Activated T-cell treated with anti-CD3 and anti-CD28 coated beads, Interleukin-2, amount 50 U/mL, for 24 hours (primary cell): ENCODE measurements around the gene CDH11.

Experiments
- DNase-seq: peaks from one replicate; pipeline ENCODE4 v3.0.0-alpha.2; 2020
- H3K27ac Mint-ChIP-seq: 2 replicates; pipeline ENCODE4 v1.8.0; 2020; ENCODE audit warnings: mild to moderate bottlenecking, mixed read lengths
- H3K27me3 Mint-ChIP-seq: 2 replicates; pipeline ENCODE4 v1.8.0; 2020; ENCODE audit warnings: mixed read lengths
- H3K36me3 Mint-ChIP-seq: 2 replicates; pipeline ENCODE4 v1.8.0; 2020; ENCODE audit warnings: low read depth, mixed read lengths
- H3K4me1 Mint-ChIP-seq: 2 replicates; pipeline ENCODE4 v1.8.0; 2020; ENCODE audit warnings: low read depth, mixed read lengths
- H3K4me3 Mint-ChIP-seq: 2 replicates; pipeline ENCODE4 v1.8.0; 2020; ENCODE audit warnings: mild to moderate bottlenecking, moderate library complexity, mixed read lengths
- H3K9me3 Mint-ChIP-seq: 2 replicates; pipeline ENCODE4 v1.8.0; 2020; ENCODE audit warnings: mixed read lengths

Gene CDH11

GRCh38 chr16:65120831-65121721 is 787 bp downstream of the CDH11 start:
- no peak overlapping the region for H3K27ac Mint-ChIP-seq
- no peak overlapping the region for H3K4me3 Mint-ChIP-seq
- no peaks in the 10 kb centered on the region for H3K4me1 Mint-ChIP-seq
- no peaks in the 10 kb centered on the region for H3K36me3 Mint-ChIP-seq
- H3K27me3 Mint-ChIP-seq, result peaks cover 62% of the 10 kb centered on the region
- no peaks in the 10 kb centered on the region for H3K9me3 Mint-ChIP-seq
- DNase-seq, result no peak

DNA sequence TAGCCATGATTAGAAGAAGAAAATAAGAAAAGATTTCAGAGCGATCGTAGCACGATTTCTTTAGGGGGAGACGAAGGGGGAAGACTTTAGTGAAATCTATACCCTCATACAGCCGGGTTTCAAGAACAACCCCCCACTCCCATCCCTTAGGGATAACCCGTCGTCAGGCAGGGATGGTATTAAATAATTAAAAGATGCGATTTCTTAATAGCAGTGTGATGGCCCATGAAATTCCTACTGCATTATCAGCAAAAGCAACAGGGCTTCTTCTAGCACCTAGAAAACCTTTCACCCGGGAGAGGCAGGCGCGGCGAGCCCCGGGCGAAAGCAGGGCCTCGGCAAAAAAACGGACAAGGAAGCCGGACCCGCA is 1.4 kb downstream of the CDH11 start:
- Mint-ChIP-seq H3K4me3 (no peak overlapping the region), H3K9me3 (no peaks in the 10 kb centered on the region), H3K27ac (no peak overlapping the region), H3K27me3 (peaks cover 62% of the 10 kb centered on the region), H3K4me1 (no peaks in the 10 kb centered on the region), H3K36me3 (no peaks in the 10 kb centered on the region)
- no peak for DNase-seq

- H3K27me3 Mint-ChIP-seq, result peaks cover 62% of the 10 kb centered on the region
- no peak overlapping the region for H3K4me3 Mint-ChIP-seq
- no peak overlapping the region for H3K27ac Mint-ChIP-seq
- no peaks in the 10 kb centered on the region for H3K4me1 Mint-ChIP-seq
- no peaks in the 10 kb centered on the region for H3K36me3 Mint-ChIP-seq
- H3K9me3 Mint-ChIP-seq, result no peaks in the 10 kb centered on the region
- DNase-seq, result no peak
Measured at GRCh38 chr16:65119901-65120401, 1.9 kb downstream of the CDH11 start.

DNA sequence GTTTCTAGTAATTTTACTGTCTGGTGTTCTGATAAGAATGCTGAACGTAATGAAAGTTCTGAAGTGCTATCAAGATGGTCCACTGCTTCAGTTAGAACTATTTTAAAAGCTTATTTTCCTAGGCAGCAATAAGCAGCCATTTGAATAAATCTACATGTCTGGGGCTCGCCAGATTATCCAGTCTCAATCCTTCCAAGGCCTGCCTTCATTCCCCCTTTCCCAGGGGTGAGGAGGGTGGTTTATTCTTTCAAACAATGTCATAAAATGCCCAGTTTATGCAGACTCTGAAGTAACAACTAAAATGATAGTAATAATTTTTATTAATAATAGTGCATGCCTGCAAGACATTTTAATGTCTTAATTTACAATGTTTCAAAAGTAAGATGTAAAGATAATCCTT is 2.4 kb downstream of the CDH11 start:
- no peak for DNase-seq
- H3K27ac Mint-ChIP-seq, result no peak overlapping the region
- H3K4me3 Mint-ChIP-seq, result no peak overlapping the region
- no peaks in the 10 kb centered on the region for H3K9me3 Mint-ChIP-seq
- no peaks in the 10 kb centered on the region for H3K4me1 Mint-ChIP-seq
- H3K27me3 Mint-ChIP-seq, result peaks cover 58% of the 10 kb centered on the region
- no peaks in the 10 kb centered on the region for H3K36me3 Mint-ChIP-seq

GRCh38 chr16:65118871-65119270 is 3.0 kb downstream of the CDH11 start:
- Mint-ChIP-seq H3K4me1 (no peaks in the 10 kb centered on the region), H3K9me3 (no peaks in the 10 kb centered on the region), H3K36me3 (no peaks in the 10 kb centered on the region), H3K27me3 (peaks cover 52% of the 10 kb centered on the region), H3K4me3 (no peak overlapping the region), H3K27ac (no peak overlapping the region)
- DNase-seq, result no peak

DNA sequence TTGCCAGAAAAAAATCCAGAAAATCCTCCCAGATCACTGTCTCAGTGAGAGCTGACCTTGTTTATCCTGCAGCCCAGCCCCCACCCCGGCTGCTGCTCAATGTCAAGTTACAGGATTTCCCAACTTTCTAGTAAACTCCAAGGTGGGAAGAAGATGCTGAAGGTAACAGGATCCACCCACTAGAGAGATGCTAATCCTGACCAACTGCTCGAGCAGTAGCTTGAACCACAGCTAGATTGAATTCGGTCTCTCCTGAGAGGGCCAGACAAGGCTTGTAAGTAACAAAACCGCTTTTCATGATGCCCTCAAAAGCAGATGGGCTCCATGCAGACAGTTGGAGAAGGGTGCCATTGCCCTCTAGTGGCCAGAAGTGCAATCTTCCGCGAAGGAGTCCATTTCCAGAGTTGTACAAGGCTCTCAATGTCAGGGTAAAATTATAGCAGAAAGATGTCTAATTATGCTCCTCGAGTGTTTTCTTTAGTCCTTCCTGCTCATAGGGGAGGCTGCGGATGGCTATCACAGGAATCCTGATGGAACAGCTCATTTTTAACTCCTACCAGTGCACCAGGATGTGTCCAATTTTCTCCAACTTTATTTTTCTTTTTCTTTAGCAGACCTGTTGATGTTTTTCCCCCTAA is 3.9 kb downstream of the CDH11 start:
- Mint-ChIP-seq H3K4me3 (no peak overlapping the region), H3K36me3 (no peaks in the 10 kb centered on the region), H3K9me3 (no peaks in the 10 kb centered on the region), H3K27me3 (peaks cover 44% of the 10 kb centered on the region), H3K27ac (no peak overlapping the region), H3K4me1 (no peaks in the 10 kb centered on the region)
- DNase-seq, result no peak

GRCh38 chr16:65116818-65117430 is 4.9 kb downstream of the CDH11 start:
- Mint-ChIP-seq H3K27me3 (peaks cover 38% of the 10 kb centered on the region), H3K4me3 (no peak overlapping the region)
- no peak for DNase-seq

DNA sequence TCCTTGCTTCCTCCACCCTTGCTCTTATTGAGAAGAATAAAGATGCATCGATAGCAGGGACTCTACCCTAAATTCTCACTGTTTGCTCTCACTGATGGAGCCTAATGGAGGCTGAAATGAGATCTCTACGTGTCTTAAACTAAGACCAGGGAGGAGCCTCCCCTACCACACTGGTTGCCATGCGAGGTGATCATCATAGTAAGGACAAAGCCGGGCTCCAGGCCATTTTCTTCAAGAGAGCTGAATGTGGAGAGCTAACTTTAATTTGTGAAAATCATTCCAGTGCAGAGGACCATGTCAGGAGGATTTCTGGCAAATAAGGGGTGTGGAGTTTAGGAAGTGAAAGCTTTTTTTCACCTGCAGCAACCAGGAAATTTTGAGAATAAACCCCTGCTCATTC is 5.6 kb downstream of the CDH11 start:
- H3K9me3 Mint-ChIP-seq, result no peaks in the 10 kb centered on the region
- H3K27me3 Mint-ChIP-seq, result peaks cover 32% of the 10 kb centered on the region
- H3K4me1 Mint-ChIP-seq, result no peaks in the 10 kb centered on the region
- H3K36me3 Mint-ChIP-seq, result no peaks in the 10 kb centered on the region
- H3K4me3 Mint-ChIP-seq, result no peak overlapping the region
- H3K27ac Mint-ChIP-seq, result no peak overlapping the region
- DNase-seq, result no peak

More at GRCh38 chr16:65116818-65117430, 4.9 kb downstream of the CDH11 start:
- Mint-ChIP-seq H3K4me1 (no peaks in the 10 kb centered on the region), H3K9me3 (no peaks in the 10 kb centered on the region), H3K27ac (no peak overlapping the region), H3K36me3 (no peaks in the 10 kb centered on the region)

- Mint-ChIP-seq H3K36me3 (no peaks in the 10 kb centered on the region), H3K4me1 (no peaks in the 10 kb centered on the region), H3K27me3 (peaks cover 17% of the 10 kb centered on the region), H3K4me3 (no peak overlapping the region), H3K9me3 (no peaks in the 10 kb centered on the region), H3K27ac (no peak overlapping the region)
- no peak for DNase-seq
Measured at GRCh38 chr16:65114527-65114926, 7.3 kb downstream of the CDH11 start.

GRCh38 chr16:65113441-65113840 is 8.4 kb downstream of the CDH11 start:
- no peak overlapping the region for H3K4me3 Mint-ChIP-seq
- H3K9me3 Mint-ChIP-seq, result no peaks in the 10 kb centered on the region
- H3K36me3 Mint-ChIP-seq, result no peaks in the 10 kb centered on the region
- H3K27me3 Mint-ChIP-seq, result peaks cover 8% of the 10 kb centered on the region
- H3K4me1 Mint-ChIP-seq, result no peaks in the 10 kb centered on the region
- no peak overlapping the region for H3K27ac Mint-ChIP-seq
- no peak for DNase-seq

GRCh38 chr16:65111306-65111705 is 10.6 kb downstream of the CDH11 start:
- DNase-seq, result no peak
- Mint-ChIP-seq H3K4me3 (no peak overlapping the region), H3K9me3 (peaks cover 3% of the 10 kb centered on the region), H3K27ac (no peak overlapping the region), H3K4me1 (no peaks in the 10 kb centered on the region), H3K27me3 (no peaks in the 10 kb centered on the region), H3K36me3 (no peaks in the 10 kb centered on the region)

- no peak for DNase-seq
- peaks cover 3% of the 10 kb centered on the region for H3K9me3 Mint-ChIP-seq
- no peaks in the 10 kb centered on the region for H3K27me3 Mint-ChIP-seq
- no peak overlapping the region for H3K27ac Mint-ChIP-seq
- H3K4me1 Mint-ChIP-seq, result no peaks in the 10 kb centered on the region
- H3K4me3 Mint-ChIP-seq, result no peak overlapping the region
- no peaks in the 10 kb centered on the region for H3K36me3 Mint-ChIP-seq
Measured at GRCh38 chr16:65106757-65107156, 15.1 kb downstream of the CDH11 start.

GRCh38 chr16:65105171-65105570 is 16.7 kb downstream of the CDH11 start:
- H3K4me1 Mint-ChIP-seq, result no peaks in the 10 kb centered on the region
- DNase-seq, result no peak
- H3K27me3 Mint-ChIP-seq, result no peaks in the 10 kb centered on the region
- H3K9me3 Mint-ChIP-seq, result peaks cover 4% of the 10 kb centered on the region
- H3K4me3 Mint-ChIP-seq, result no peak overlapping the region
- no peaks in the 10 kb centered on the region for H3K36me3 Mint-ChIP-seq
- no peak overlapping the region for H3K27ac Mint-ChIP-seq

GRCh38 chr16:65104471-65104870 is 17.4 kb downstream of the CDH11 start:
- Mint-ChIP-seq H3K4me1 (no peaks in the 10 kb centered on the region), H3K36me3 (no peaks in the 10 kb centered on the region), H3K9me3 (peaks cover 6% of the 10 kb centered on the region), H3K27me3 (no peaks in the 10 kb centered on the region), H3K27ac (no peak overlapping the region), H3K4me3 (no peak overlapping the region)
- DNase-seq, result no peak

- Mint-ChIP-seq H3K36me3 (no peaks in the 10 kb centered on the region), H3K4me1 (no peaks in the 10 kb centered on the region), H3K27ac (no peak overlapping the region), H3K4me3 (no peak overlapping the region), H3K9me3 (peaks cover 6% of the 10 kb centered on the region), H3K27me3 (no peaks in the 10 kb centered on the region)
- DNase-seq, result no peak
Measured at GRCh38 chr16:65102326-65102725, 19.5 kb downstream of the CDH11 start.
